IPS DF 4.7 (cell line): ENCODE results near the gene SRSF1.
"Not testable (repeated sequence)": the region's sequence is repeated elsewhere in the genome, so short reads cannot be mapped to it uniquely, and the experiment has no call there.

Experiments
- DNase-seq: peaks from one replicate; pipeline ENCODE4 v3.0.0-alpha.2; 2013; ENCODE audit warnings: low spot score; ENCODE audit errors: extremely low read depth

SRSF1 gene

GRCh38 chr17:57966246-57966645, 40.8 kb downstream of the SRSF1 start:
- no peak for DNase-seq

GRCh38 chr17:57965521-57966160, 41.4 kb downstream of the SRSF1 start:
- DNase-seq: no peak

- DNase-seq: no peak
Observed at GRCh38 chr17:57963149-57963511, 43.9 kb downstream of the SRSF1 start.

GRCh38 chr17:57962279-57963148, 44.5 kb downstream of the SRSF1 start:
- DNase-seq: no peak

- no peak for DNase-seq
Observed at GRCh38 chr17:57959929-57960328, 47.1 kb downstream of the SRSF1 start.

- DNase-seq: not testable (repeated sequence)
Observed at GRCh38 chr17:57958391-57958790, 48.7 kb downstream of the SRSF1 start.

GRCh38 chr17:57957886-57958285, 49.2 kb downstream of the SRSF1 start:
- DNase-seq: no peak

- DNase-seq: no peak
Observed at GRCh38 chr17:57957120-57957850, 49.8 kb downstream of the SRSF1 start.

GRCh38 chr17:57956291-57957119, 50.5 kb downstream of the SRSF1 start:
- no peak for DNase-seq

- DNase-seq: no peak
Observed at GRCh38 chr17:57955183-57955931, 51.7 kb downstream of the SRSF1 start, which contains the start of gene CUEDC1. CUEDC1 (minus strand) TSS chr17:57955412; CDS start chr17:57885564, 69,848 bp downstream.

- no peak for DNase-seq
Observed at GRCh38 chr17:57954397-57955182, 52.5 kb downstream of the SRSF1 start.

GRCh38 chr17:57953705-57954396, 53.2 kb downstream of the SRSF1 start:
- no peak for DNase-seq
